Dendritic cell treated with granulocyte-macrophage colony-stimulating factor and Interleukin-4, amounts not matched to agents 40 ng/mL and 50 ng/mL, for 4 days (primary cell): Measurements from ENCODE around the gene NKD2.

Source experiments
- H3K27ac Mint-ChIP-seq: one replicate; pipeline ENCODE4 v1.8.0; 2022; ENCODE audit warnings: mild to moderate bottlenecking, mixed read lengths
- H3K27me3 Mint-ChIP-seq: one replicate; pipeline ENCODE4 v1.8.0; 2022; ENCODE audit warnings: mild to moderate bottlenecking, mixed read lengths
- H3K36me3 Mint-ChIP-seq: one replicate; pipeline ENCODE4 v1.8.0; 2022; ENCODE audit warnings: low read depth, mixed read lengths
- H3K4me1 Mint-ChIP-seq: one replicate; pipeline ENCODE4 v1.8.0; 2022; ENCODE audit warnings: low read depth, mixed read lengths
- H3K4me3 Mint-ChIP-seq: one replicate; pipeline ENCODE4 v1.8.0; 2022; ENCODE audit warnings: mild to moderate bottlenecking, moderate library complexity, mixed read lengths
- H3K9me3 Mint-ChIP-seq: one replicate; pipeline ENCODE4 v1.8.0; 2022; ENCODE audit warnings: mixed read lengths
- intact Hi-C: fragments of 100-400 bp; cut with micrococcal nuclease; formaldehyde crosslinking; loops from one replicate; pipeline ENCODE4 v1.15.0; 2022

The NKD2 gene

DNA sequence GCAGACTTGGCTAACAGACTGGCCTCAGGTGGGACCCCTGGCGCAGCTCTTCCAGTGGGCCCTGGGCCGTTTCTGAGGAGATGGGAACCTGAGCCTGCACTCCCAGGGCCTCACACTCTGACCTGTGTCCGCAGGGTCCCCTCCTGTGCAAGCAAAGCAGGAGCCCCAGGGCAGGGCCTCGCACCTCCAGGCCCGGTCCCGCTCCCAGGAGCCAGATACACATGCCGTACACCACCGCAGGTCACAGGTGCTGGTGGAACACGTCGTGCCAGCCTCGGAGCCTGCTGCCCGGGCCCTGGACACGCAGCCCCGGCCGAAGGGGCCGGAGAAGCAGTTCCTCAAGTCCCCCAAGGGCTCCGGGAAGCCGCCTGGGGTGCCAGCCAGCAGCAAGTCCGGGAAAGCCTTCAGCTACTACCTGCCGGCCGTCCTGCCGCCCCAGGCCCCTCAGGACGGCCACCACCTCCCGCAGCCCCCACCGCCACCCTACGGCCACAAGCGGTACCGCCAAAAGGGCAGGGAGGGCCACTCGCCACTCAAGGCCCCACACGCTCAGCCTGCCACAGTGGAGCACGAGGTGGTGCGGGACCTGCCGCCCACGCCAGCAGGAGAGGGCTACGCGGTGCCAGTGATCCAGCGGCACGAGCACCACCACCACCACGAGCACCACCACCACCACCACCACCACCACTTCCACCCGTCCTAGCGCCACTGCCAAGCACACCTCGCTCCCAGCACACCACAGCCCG, 29.2 kb downstream of the NKD2 start:
- no peak overlapping the region for H3K27ac Mint-ChIP-seq
- H3K4me1 Mint-ChIP-seq = no peaks in the 10 kb centered on the region
- no peaks in the 10 kb centered on the region for H3K36me3 Mint-ChIP-seq
- peaks cover 21% of the 10 kb centered on the region for H3K9me3 Mint-ChIP-seq
- intact Hi-C loops = no loop called here
- H3K4me3 Mint-ChIP-seq = no peak overlapping the region
- H3K27me3 Mint-ChIP-seq = peaks cover 2% of the 10 kb centered on the region

DNA sequence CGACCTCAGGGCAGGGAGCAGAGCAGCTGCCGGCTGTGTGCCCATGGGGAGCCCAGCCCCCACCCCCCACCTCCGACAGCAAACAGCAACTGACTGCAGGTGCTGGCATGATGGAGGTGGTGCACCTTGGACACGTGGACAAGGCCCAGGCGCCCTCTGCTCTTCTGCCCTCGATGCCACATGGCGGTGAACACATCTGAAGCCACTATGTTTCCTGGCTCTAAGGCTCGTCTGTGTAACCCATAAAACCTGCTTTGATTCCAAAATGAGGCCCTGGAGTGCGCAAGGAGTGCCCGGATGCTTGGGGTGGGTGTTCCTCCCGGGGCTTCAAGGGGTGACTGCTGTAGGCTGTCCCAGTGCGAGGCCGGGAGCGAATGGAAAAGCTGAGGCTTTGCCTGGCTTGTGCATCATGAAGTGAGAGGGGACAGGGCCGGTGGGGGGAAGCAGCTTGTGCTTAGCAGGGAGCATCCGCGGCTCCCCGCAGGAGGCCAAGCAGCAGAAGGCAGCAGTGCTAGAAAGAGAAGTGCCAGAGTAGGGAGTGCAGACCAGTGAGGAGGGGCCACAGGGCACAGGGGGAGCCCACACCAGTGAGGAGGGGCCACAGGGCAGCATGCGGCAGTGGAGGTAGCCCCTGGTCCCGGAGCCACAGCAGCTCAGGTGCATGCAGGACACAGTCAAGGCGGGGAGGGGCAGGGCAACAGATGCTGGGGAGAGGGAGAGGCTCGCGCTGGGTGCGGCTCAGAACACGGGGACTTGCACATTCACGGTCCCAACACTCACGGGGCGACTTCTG, 30.0 kb downstream of the NKD2 start:
- H3K4me3 Mint-ChIP-seq = no peak overlapping the region
- H3K9me3 Mint-ChIP-seq = peaks cover 28% of the 10 kb centered on the region
- no peaks in the 10 kb centered on the region for H3K36me3 Mint-ChIP-seq
- intact Hi-C loops = no loop called here
- peaks cover 2% of the 10 kb centered on the region for H3K27me3 Mint-ChIP-seq
- no peak overlapping the region for H3K27ac Mint-ChIP-seq
- no peaks in the 10 kb centered on the region for H3K4me1 Mint-ChIP-seq

DNA sequence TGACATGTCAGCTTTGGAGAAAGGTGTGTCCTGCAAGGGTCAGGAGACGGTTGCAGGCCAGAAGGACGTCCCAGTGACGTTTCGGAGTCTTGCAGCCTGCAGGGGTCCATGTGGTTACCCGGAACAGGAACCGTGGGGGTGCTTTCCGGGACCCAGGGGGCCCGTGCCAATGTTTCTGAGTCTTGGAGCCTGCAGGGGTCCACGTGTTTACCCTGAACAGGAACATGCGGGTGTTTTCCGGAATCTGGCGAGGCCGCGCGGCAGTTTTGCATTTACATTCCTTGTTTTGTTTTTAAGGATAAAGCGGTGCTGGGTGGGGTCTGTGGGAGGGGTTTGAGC, 30.6 kb downstream of the NKD2 start:
- intact Hi-C loops = no loop called here
- Mint-ChIP-seq H3K27me3 (peaks cover 2% of the 10 kb centered on the region), H3K4me3 (no peak overlapping the region), H3K9me3 (peaks cover 34% of the 10 kb centered on the region), H3K36me3 (no peaks in the 10 kb centered on the region), H3K27ac (no peak overlapping the region), H3K4me1 (no peaks in the 10 kb centered on the region)

DNA sequence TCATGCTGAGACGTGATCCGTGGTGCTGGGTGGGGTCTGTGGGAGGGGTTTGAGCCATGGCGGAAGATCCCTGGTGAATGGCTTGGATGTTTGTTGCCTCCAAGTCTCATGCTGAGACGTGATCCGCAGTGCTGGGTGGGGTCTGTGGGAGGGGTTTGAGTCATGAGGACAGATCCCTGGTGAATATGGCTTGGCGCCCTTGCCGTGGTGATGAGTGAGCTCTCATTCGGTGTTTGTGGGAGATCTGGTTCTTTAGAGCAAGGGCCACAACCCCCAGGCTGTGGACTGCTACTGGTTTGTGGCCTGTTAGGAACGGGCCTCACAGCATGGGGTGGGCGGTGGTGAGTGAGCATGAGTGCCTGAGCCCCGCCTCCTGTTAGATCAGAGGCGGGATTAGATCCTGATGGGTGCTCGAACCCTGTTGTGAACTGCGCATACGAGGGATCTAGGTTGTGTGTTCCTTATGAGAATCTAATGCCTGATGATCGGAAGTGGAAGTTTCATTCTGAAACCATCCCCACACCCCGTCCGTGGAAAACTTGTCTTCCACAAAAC, 31.2 kb downstream of the NKD2 start:
- Mint-ChIP-seq H3K27ac (no peak overlapping the region), H3K9me3 (peaks cover 40% of the 10 kb centered on the region), H3K27me3 (peaks cover 2% of the 10 kb centered on the region), H3K4me3 (no peak overlapping the region), H3K4me1 (no peaks in the 10 kb centered on the region), H3K36me3 (no peaks in the 10 kb centered on the region)
- intact Hi-C loops = no loop called here

DNA sequence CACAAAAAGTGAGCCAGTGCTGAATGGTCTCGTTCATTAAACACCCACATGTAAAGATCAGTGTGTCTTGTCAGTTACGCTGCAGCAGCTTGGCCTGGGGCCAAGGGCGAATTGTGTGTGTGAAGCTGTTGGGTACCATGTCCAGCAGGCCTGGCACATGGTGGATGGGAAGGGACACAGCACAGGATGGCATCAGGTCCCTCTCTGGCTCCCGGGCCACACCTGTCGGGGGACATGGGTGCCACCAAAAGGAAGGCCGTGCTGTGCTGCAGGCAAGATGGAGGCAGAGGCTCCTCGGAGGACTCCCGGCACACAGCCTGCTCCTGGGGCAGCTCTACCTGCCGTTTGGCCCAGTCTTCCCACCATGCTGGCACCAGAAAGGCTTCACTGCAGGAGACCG, 32.0 kb downstream of the NKD2 start:
- peaks cover 2% of the 10 kb centered on the region for H3K27me3 Mint-ChIP-seq
- no peaks in the 10 kb centered on the region for H3K36me3 Mint-ChIP-seq
- no peak overlapping the region for H3K27ac Mint-ChIP-seq
- intact Hi-C loops = no loop called here
- H3K4me3 Mint-ChIP-seq = no peak overlapping the region
- H3K9me3 Mint-ChIP-seq = peaks cover 48% of the 10 kb centered on the region
- no peaks in the 10 kb centered on the region for H3K4me1 Mint-ChIP-seq

DNA sequence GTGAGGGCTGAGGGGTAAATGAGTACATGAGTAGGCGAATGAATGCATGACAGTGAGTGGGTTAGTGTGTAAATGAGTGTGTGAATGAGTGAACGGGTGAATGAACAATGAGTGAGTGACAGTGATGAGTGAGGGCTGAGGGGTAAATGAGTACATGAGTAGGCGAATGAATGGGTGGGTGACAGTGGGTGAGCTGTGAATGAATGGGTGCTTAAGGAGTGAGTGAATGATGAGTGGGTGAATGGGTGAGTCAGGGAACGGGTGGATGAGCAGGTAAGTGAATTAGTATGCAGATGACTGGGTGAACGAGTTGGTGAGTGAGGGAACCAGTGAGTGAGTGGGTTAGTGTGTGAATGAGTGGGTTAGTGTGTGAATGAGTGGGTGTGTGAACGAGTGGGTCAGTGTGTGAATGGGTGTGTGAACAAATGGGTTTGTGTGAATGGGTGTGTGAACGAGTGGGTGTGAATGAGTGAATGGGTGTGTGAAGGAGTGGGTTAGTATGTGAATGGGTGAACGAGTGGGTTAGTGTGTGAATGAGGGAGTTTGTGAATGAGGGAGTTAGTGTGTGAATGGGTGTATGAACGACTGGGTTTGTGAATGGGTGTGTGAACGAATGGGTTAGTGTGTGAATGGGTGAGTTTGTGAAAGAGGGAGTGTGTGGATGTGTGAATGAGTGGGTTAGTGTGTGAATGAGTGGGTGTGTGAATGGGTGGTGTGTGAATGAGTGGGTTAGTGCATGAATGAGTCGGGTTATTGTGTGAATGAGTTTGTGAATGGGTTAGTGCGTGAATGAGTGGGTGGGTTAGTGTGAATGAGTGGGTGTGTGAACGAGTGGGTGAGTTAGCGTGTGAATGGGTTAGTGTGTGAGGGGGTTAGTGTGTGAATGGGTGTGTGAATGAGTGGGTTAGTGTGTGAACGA, 32.9 kb downstream of the NKD2 start:
- intact Hi-C loops = no loop called here
- H3K4me3 Mint-ChIP-seq = no peak overlapping the region
- no peaks in the 10 kb centered on the region for H3K36me3 Mint-ChIP-seq
- H3K9me3 Mint-ChIP-seq = peaks cover 57% of the 10 kb centered on the region
- H3K4me1 Mint-ChIP-seq = no peaks in the 10 kb centered on the region
- no peak overlapping the region for H3K27ac Mint-ChIP-seq
- peaks cover 2% of the 10 kb centered on the region for H3K27me3 Mint-ChIP-seq

DNA sequence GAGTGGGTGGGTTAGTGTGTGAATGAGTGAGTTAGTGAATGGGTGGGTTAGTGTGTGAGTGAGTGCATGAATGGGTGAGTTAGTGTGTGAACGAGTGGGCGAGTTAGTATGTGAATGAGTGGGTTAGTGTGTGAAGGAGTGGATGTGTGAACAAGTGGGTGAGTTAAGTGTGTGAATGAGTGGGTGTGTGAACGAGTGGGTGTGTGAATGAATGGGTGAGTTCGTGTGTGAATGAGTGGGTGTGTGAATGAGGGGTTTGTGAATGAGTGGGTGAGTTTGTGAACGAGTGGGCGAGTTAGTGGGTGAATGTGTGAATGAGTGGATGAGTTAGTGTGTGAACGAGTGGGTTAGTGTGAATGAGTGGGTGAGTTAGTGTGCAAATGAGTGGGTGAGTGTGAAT, 34.0 kb downstream of the NKD2 start:
- Mint-ChIP-seq H3K27me3 (peaks cover 2% of the 10 kb centered on the region), H3K27ac (no peak overlapping the region), H3K36me3 (no peaks in the 10 kb centered on the region), H3K9me3 (peaks cover 68% of the 10 kb centered on the region), H3K4me1 (no peaks in the 10 kb centered on the region), H3K4me3 (no peak overlapping the region)
- intact Hi-C loops = no loop called here

DNA sequence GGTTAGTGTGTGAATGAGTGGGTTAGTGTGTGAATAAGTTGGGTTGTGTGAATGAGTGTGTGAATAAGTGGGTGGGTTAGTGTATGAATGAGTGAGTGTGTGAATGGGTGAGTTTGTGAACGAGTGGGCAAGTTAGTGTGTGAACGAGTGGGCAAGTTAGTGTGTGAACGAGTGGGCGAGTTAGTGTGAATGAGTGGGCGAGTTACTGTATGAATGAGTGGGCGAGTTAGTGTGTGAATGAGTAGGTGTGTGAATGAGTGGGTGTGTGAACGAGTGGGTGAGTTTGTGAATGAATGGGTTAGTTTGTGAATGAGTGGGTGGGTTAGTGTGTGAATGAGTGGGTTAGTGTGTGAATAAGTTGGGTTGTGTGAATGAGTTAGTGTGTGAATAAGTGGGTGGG, 34.7 kb downstream of the NKD2 start:
- Mint-ChIP-seq H3K36me3 (no peaks in the 10 kb centered on the region), H3K27me3 (peaks cover 2% of the 10 kb centered on the region), H3K4me1 (no peaks in the 10 kb centered on the region), H3K27ac (no peak overlapping the region), H3K4me3 (no peak overlapping the region), H3K9me3 (peaks cover 76% of the 10 kb centered on the region)
- intact Hi-C loops = no loop called here

DNA sequence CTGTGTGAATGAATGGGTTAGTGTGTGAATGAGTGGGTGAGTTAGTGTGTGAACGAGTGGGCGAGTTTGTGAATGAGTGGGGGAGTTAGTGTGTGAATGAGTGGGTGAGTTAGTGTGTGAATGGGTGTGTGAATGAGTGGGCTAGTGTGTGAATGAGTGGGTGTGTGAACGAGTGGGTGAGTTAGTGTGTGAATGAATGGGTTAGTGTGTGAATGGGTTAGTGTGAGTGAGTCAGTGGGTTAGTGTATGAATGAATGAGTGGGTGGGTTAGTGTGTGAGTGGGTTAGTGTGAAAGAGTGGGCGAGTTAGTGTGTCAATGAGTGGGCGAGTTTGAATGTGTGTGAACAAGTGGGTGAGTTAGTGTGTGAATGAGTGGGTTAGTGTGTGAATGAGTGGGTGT, 35.5 kb downstream of the NKD2 start:
- Mint-ChIP-seq H3K27ac (no peak overlapping the region), H3K4me3 (no peak overlapping the region), H3K36me3 (no peaks in the 10 kb centered on the region), H3K27me3 (no peaks in the 10 kb centered on the region), H3K9me3 (peaks cover 80% of the 10 kb centered on the region), H3K4me1 (no peaks in the 10 kb centered on the region)
- intact Hi-C loops = no loop called here

DNA sequence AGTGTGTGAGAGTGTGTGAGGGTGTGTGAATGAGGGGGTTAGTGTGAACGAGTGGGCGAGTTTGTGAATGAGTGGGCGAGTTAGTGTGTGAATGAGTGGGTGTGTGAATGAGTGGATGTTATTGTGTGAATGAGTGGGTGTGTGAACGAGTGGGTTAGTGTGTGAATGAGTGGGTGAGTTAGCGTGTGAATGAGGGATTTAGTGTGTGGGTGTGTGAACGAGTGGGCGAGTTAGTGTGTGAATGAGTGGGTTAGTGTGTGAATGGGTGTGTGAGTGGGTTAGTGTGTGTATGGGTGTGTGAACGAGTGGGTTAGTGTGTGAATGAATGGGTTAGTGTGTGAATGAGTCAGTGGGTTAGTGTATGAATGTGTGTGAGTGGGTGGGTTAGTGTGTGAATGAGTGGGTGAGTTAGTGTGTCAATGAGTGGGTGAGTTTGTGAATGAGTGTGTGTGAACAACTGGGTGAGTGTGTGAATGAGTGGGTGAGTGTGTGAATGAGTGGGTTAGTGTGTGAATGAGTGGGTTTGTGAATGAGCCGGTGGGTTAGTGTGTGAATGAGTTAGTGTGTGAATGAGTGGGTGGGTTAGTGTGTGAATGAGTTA, 37.5 kb downstream of the NKD2 start:
- Mint-ChIP-seq H3K4me3 (no peak overlapping the region), H3K4me1 (no peaks in the 10 kb centered on the region), H3K27ac (no peak overlapping the region), H3K9me3 (peaks cover 77% of the 10 kb centered on the region), H3K36me3 (peaks cover under 1% of the 10 kb centered on the region), H3K27me3 (no peaks in the 10 kb centered on the region)
- intact Hi-C loops = no loop called here

DNA sequence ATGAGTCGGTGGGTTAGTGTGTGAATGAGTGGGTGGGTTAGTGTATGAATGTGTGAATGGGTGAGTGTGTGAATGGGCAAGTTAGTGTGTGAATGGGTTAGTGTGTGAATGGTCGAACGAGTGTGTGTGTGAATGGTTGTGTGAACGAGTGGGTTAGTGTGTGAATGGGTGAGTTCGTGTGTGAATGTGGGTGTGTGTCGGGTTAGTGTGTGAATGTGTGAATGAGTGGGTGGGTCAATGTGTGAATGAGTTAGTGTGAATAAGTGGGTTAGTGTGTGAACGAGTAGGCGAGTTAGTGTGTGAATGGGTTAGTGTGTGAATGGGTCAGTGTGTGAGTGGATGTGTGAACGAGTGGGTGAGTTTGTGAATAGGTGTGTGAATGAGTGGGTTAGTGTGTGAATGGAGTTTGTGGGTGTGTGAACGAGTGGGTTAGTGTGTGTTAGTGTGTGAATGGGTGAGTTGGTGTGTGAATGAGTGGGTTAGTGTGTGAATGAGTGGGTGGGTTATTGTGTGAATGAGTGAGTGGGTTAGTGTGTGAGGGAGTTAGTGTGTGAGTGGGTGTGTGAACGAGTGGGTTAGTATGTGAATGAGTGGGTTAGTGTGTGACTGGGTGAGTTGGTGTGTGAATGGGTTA, 38.8 kb downstream of the NKD2 start:
- H3K9me3 Mint-ChIP-seq = peaks cover 63% of the 10 kb centered on the region

DNA sequence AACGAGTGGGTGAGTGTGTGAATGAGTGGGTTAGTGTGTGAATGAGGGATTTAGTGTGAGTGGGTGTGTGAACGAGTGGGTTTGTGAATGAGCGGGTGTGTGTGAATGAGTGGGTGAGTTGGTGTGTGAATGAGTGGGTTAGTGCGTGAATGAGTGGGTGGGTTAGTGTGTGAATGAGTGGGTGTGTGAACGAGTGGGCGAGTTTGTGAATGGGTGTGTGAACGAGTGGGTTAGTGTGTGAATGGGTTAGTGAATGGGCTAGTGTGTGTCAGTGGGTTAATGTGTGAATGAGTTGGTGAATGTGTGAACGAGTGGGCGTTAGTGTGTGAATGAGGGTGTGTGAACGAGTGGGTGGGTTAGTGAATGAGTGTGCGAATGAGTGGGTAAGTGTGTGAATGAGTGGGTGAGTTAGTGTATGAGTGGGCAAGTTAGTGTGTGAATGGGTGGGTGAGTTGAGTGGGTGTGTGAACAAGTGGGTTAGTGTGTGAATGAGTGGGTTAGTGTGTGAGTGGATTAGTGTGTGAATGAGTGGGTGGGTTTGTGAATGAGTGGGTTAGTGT, 39.6 kb downstream of the NKD2 start:
- intact Hi-C loops = no loop called here
- Mint-ChIP-seq H3K27ac (no peak overlapping the region), H3K27me3 (no peaks in the 10 kb centered on the region), H3K4me3 (no peak overlapping the region), H3K4me1 (no peaks in the 10 kb centered on the region), H3K9me3 (peaks cover 55% of the 10 kb centered on the region), H3K36me3 (peaks cover 22% of the 10 kb centered on the region)

More for the DNA sequence above, 38.8 kb downstream of the NKD2 start:
- no peaks in the 10 kb centered on the region for H3K4me1 Mint-ChIP-seq
- intact Hi-C loops = no loop called here
- no peak overlapping the region for H3K27ac Mint-ChIP-seq
- no peak overlapping the region for H3K4me3 Mint-ChIP-seq
- H3K27me3 Mint-ChIP-seq = no peaks in the 10 kb centered on the region
- H3K36me3 Mint-ChIP-seq = peaks cover 14% of the 10 kb centered on the region
